Astrocyte (in vitro differentiated cells and primary cell): ENCODE data around the gene ME3. TPM values are rescaled to one million over a fixed set of nuclear protein-coding genes. Genes with fewer than 3 reads are reported as not detected.
A peak's percentile ranks its signal among the peaks of the same experiment; 100 is the strongest.

Experiments used
- DNase-seq: peaks from one replicate; pipeline ENCODE4 v3.0.0-alpha.2; 2010; ENCODE audit warnings: low read depth
- FAIRE-seq: peaks from 2 replicates; lab custom pipeline; 2011; peaks lifted over from hg19 to GRCh38; lab: Jason Lieb, UNC
- H2AFZ ChIP-seq: 2 replicates; pipeline ENCODE4 v1.6.0; 2012; ENCODE audit warnings: low read depth, low read length, inconsistent platforms
- H3K27ac ChIP-seq: 2 replicates; pipeline ENCODE4 v1.5.1; 2011; ENCODE audit warnings: low read depth, low read length, inconsistent platforms
- H3K27me3 ChIP-seq: 2 replicates; pipeline ENCODE4 v1.6.0; 2011; ENCODE audit warnings: low read length, inconsistent platforms; ENCODE audit not compliant: insufficient read depth
- H3K36me3 ChIP-seq: 2 replicates; pipeline ENCODE4 v1.5.1; 2011; ENCODE audit warnings: low read length, inconsistent platforms; ENCODE audit not compliant: insufficient read depth
- H3K4me1 ChIP-seq: 2 replicates; pipeline ENCODE4 v1.5.1; 2011; ENCODE audit warnings: low read length, inconsistent platforms; ENCODE audit not compliant: insufficient read depth
- H3K4me2 ChIP-seq: 2 replicates; pipeline ENCODE4 v1.6.0; 2012; ENCODE audit warnings: low read length, inconsistent platforms
- H3K4me3 ChIP-seq: 2 replicates; pipeline ENCODE4 v1.5.1; 2011; ENCODE audit warnings: low read depth, mild to moderate bottlenecking, low read length, inconsistent platforms; ENCODE audit not compliant: insufficient read depth
- H3K79me2 ChIP-seq: 2 replicates; pipeline ENCODE4 v1.6.0; 2012; ENCODE audit warnings: mild to moderate bottlenecking, low read length, inconsistent platforms; ENCODE audit not compliant: insufficient read depth
- H3K9ac ChIP-seq: 2 replicates; pipeline ENCODE4 v1.6.0; 2012; ENCODE audit warnings: mild to moderate bottlenecking, low read length, inconsistent platforms
- H3K9me3 ChIP-seq: 2 replicates; pipeline ENCODE4 v1.5.1; 2012; ENCODE audit warnings: low read depth, mild to moderate bottlenecking, low read length, inconsistent platforms; ENCODE audit not compliant: insufficient read depth
- H4K20me1 ChIP-seq: 2 replicates; pipeline ENCODE4 v1.6.0; 2012; ENCODE audit warnings: low read length, inconsistent platforms; ENCODE audit not compliant: insufficient read depth
- H3K27ac Mint-ChIP-seq: one replicate; pipeline ENCODE4 v1.8.0; 2021; ENCODE audit warnings: mild to moderate bottlenecking, mixed read lengths; ENCODE audit not compliant: unreplicated experiment
- H3K27me3 Mint-ChIP-seq: one replicate; pipeline ENCODE4 v1.8.0; 2021; ENCODE audit warnings: low read depth, mixed read lengths; ENCODE audit not compliant: unreplicated experiment
- H3K36me3 Mint-ChIP-seq: one replicate; pipeline ENCODE4 v1.8.0; 2021; ENCODE audit warnings: low read depth, mixed read lengths; ENCODE audit not compliant: unreplicated experiment
- H3K4me1 Mint-ChIP-seq: one replicate; pipeline ENCODE4 v1.8.0; 2021; ENCODE audit warnings: low read depth, mixed read lengths; ENCODE audit not compliant: unreplicated experiment
- H3K4me3 Mint-ChIP-seq: one replicate; pipeline ENCODE4 v1.8.0; 2021; ENCODE audit warnings: mild to moderate bottlenecking, moderate library complexity, mixed read lengths; ENCODE audit not compliant: unreplicated experiment
- H3K9me3 Mint-ChIP-seq: one replicate; pipeline ENCODE4 v1.8.0; 2021; ENCODE audit warnings: mild to moderate bottlenecking, mixed read lengths; ENCODE audit not compliant: unreplicated experiment
- EZH2 ChIP-seq: IDR thresholded peaks from 2 replicates; pipeline ENCODE4 v1.6.1; 2012; ENCODE audit warnings: mild to moderate bottlenecking, low read length, inconsistent platforms; ENCODE audit not compliant: insufficient read depth
- total RNA-seq: library from RNA; stranded (reverse); gene quantifications from 2 replicates; pipeline ENCODE4 v1.2.1, GENCODE V29; 2021
- TF ChIP-seq, protein P1 (sequence below): IDR thresholded peaks from 2 replicates; pipeline ENCODE4 v1.5.1; 2011; ENCODE audit warnings: low read depth, mild to moderate bottlenecking, inconsistent platforms, low read length, moderate library complexity; ENCODE audit not compliant: insufficient read depth

ME3 gene
- total RNA-seq, 1 donor from 2014 or later = 28.6 TPM

DNA sequence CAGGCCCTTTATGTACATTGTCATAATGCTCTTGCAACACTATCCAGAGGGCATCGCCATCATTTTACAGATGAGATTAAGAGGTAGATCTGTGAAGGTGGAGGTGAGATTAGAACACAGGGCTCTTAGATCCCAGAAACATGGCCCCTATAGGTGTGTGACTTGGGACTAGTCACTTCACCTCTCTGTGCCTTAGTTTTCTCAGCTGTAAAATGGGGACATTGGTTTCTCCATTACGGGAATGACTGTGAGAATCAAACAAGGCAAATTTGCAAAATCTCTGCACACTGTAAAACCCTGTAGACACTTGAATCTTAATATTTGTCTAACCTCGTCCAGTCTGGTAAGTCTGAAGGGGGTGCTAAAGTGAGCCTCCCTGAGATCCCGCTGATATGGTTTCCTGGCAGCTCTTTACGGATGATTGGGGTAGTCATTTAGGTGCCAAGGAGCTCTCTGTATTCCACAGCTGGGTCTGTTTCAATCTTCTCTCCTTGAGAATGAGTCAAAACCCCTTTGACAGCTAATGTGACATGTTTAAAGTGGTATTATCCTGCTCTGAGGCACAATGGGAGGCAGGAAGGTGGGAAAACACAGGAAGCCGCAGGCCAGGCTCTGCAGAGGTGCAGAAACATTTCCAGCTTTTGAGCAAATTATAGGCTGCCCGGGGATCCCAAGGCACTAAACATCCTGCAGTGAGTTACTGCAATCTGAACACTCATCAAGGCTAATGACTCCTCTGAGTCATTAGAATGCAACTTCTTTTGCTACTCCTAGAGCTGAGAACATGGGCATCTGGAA lies 156.9 kb downstream of the ME3 start:
- no peaks in the 10 kb centered on the region for H3K27me3 Mint-ChIP-seq
- TF ChIP-seq, protein P1, sequence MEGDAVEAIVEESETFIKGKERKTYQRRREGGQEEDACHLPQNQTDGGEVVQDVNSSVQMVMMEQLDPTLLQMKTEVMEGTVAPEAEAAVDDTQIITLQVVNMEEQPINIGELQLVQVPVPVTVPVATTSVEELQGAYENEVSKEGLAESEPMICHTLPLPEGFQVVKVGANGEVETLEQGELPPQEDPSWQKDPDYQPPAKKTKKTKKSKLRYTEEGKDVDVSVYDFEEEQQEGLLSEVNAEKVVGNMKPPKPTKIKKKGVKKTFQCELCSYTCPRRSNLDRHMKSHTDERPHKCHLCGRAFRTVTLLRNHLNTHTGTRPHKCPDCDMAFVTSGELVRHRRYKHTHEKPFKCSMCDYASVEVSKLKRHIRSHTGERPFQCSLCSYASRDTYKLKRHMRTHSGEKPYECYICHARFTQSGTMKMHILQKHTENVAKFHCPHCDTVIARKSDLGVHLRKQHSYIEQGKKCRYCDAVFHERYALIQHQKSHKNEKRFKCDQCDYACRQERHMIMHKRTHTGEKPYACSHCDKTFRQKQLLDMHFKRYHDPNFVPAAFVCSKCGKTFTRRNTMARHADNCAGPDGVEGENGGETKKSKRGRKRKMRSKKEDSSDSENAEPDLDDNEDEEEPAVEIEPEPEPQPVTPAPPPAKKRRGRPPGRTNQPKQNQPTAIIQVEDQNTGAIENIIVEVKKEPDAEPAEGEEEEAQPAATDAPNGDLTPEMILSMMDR = no peak
- no peak for TF ChIP-seq EZH2
- Histone ChIP-seq H3K36me3 (no peaks in the 10 kb centered on the region), H3K27me3 (no peaks in the 10 kb centered on the region), H3K4me3 (no peak overlapping the region), H3K9me3 (no peaks in the 10 kb centered on the region), H4K20me1 (no peaks in the 10 kb centered on the region), H3K4me2 (peak overlapping the region; percentile 29), H3K4me1 (peaks cover 51% of the 10 kb centered on the region), H3K79me2 (no peaks in the 10 kb centered on the region), H3K27ac (peak overlapping the region; percentile 37), H2AFZ (no peak overlapping the region), H3K9ac (peak overlapping the region; percentile 4)
- H3K36me3 Mint-ChIP-seq = peaks cover 2% of the 10 kb centered on the region
- no peaks in the 10 kb centered on the region for H3K9me3 Mint-ChIP-seq
- peaks cover 51% of the 10 kb centered on the region for H3K4me1 Mint-ChIP-seq
- DNase-seq (peak; percentile 88), FAIRE-seq (no peak)
- peak overlapping the region; percentile 73 for H3K27ac Mint-ChIP-seq
- peak overlapping the region; percentile 24 for H3K4me3 Mint-ChIP-seq

DNA sequence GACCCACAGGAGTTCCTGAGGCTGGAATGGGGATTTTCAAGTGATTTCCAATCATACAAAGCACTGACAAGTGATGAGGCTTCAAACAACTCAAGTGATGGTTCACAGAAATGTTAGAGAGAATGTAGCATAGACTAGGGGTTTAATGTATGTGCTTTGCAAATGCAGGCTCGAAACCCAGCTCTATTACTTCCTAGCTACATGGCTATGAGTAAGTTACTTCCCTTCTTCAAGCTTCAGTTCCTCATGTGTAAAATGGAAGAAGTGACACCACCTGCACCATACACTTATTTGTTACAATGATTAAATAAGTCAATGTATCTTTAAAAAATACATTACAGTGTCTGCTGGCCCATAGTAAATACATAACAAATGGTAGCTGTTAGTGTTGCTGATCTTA lies 158.0 kb downstream of the ME3 start:
- Histone ChIP-seq H3K27ac (no peak overlapping the region), H4K20me1 (no peaks in the 10 kb centered on the region), H3K9ac (no peak overlapping the region), H3K9me3 (no peaks in the 10 kb centered on the region), H3K79me2 (no peaks in the 10 kb centered on the region), H3K36me3 (no peaks in the 10 kb centered on the region), H3K4me1 (peaks cover 45% of the 10 kb centered on the region), H3K27me3 (no peaks in the 10 kb centered on the region), H2AFZ (no peak overlapping the region), H3K4me2 (no peak overlapping the region), H3K4me3 (no peak overlapping the region)
- H3K9me3 Mint-ChIP-seq = no peaks in the 10 kb centered on the region
- no peaks in the 10 kb centered on the region for H3K27me3 Mint-ChIP-seq
- H3K4me1 Mint-ChIP-seq = peaks cover 43% of the 10 kb centered on the region
- no peak overlapping the region for H3K4me3 Mint-ChIP-seq
- H3K36me3 Mint-ChIP-seq = peaks cover 2% of the 10 kb centered on the region
- FAIRE-seq = no peak
- no peak overlapping the region for H3K27ac Mint-ChIP-seq
- DNase-seq = no peak
- TF ChIP-seq EZH2 = no peak
- TF ChIP-seq, protein P1 = no peak
